ENCODE measurements around the gene TM4SF1. TPM values are rescaled to one million over a fixed set of nuclear protein-coding genes. Genes with fewer than 3 reads are reported as not detected.

TM4SF1 gene
- total RNA-seq, 4 donors from 2014 or later: 80.4 to 96.4 (median 83.6) TPM

DNA sequence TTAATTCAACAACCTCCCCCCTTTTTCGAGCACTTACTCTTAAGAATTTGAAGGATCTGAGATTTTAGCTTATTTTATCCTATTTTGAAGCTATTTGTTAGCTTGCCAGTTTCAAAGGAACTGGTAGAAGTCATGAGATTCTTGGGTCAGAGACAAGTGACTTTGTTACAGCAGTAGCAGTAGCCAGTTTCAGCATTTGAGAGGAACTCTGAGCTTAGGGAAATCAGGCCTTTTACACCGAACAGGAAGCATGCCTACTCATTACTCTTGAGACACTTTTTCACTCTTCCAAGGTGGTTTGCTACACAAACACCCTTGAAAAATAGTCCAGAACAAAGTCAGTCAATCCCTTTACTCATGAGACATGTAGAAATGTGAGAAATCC is 24.5 kb upstream of the TM4SF1 start:
- Histone ChIP-seq H3K27me3 (no peaks in the 10 kb centered on the region), H3K36me3 (no peaks in the 10 kb centered on the region), H3K27ac (no peak overlapping the region), H3K4me3 (no peak overlapping the region), H3K9me3 (no peaks in the 10 kb centered on the region), H3K4me1 (no peaks in the 10 kb centered on the region)
- 87% methylated on average over 2 of the region's 2 CpGs for WGBS
- DNase-seq (ENCODE audit: low spot score in 2 of 2): no peak
- TF ChIP-seq, protein P1, sequence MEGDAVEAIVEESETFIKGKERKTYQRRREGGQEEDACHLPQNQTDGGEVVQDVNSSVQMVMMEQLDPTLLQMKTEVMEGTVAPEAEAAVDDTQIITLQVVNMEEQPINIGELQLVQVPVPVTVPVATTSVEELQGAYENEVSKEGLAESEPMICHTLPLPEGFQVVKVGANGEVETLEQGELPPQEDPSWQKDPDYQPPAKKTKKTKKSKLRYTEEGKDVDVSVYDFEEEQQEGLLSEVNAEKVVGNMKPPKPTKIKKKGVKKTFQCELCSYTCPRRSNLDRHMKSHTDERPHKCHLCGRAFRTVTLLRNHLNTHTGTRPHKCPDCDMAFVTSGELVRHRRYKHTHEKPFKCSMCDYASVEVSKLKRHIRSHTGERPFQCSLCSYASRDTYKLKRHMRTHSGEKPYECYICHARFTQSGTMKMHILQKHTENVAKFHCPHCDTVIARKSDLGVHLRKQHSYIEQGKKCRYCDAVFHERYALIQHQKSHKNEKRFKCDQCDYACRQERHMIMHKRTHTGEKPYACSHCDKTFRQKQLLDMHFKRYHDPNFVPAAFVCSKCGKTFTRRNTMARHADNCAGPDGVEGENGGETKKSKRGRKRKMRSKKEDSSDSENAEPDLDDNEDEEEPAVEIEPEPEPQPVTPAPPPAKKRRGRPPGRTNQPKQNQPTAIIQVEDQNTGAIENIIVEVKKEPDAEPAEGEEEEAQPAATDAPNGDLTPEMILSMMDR (IDR thresholded peaks at IDR 0.05): no peak
- no peak for TF ChIP-seq EP300 (IDR thresholded peaks at IDR 0.05)
- TF ChIP-seq POLR2A (IDR thresholded peaks at IDR 0.05): no peak
- TF ChIP-seq POLR2AphosphoS5 (IDR thresholded peaks at IDR 0.05): no peak

DNA sequence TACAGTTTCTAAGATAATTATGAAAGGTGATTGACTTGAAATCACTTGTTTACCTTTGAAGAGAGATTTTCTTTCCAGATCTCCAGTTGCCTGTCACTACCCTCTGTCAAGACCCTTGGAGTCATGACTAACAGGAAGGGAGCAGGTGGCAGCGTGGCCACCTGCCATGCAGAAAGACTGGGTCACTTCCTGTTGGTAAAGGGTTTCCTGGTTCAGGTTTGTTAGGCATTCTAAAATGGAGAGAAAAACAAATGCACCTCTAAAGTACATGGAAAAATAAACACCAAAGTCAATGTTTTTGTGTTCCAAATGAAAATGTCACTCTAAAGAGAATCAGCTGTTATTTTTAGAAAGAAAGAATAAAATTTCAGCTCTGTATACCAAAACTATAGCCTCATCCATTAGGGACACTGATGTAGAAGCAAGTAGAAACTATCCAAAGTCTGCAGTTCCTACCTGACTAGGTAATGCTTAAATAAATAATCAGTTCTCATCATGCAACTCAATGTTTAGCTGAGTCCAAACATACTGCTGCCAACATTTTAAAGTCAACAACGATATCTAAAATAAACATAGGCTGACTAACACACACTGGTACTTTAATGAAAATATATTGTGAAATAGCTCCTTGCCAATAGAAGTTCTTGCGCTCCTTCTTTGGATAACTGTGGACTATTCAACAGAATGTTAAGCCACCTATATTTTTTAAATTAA is 23.9 kb upstream of the TM4SF1 start:
- Histone ChIP-seq H3K27ac (no peak overlapping the region), H3K36me3 (no peaks in the 10 kb centered on the region), H3K9me3 (no peaks in the 10 kb centered on the region), H3K4me1 (no peaks in the 10 kb centered on the region), H3K4me3 (no peak overlapping the region), H3K27me3 (no peaks in the 10 kb centered on the region)
- TF ChIP-seq EP300 (IDR thresholded peaks at IDR 0.05): no peak
- TF ChIP-seq POLR2AphosphoS5 (IDR thresholded peaks at IDR 0.05): no peak
- no peak for TF ChIP-seq POLR2A (IDR thresholded peaks at IDR 0.05)
- TF ChIP-seq, protein P1 (IDR thresholded peaks at IDR 0.05): no peak
- DNase-seq (ENCODE audit: low spot score in 2 of 2): no peak
- 62% methylated on average over 3 of the region's 3 CpGs for WGBS

DNA sequence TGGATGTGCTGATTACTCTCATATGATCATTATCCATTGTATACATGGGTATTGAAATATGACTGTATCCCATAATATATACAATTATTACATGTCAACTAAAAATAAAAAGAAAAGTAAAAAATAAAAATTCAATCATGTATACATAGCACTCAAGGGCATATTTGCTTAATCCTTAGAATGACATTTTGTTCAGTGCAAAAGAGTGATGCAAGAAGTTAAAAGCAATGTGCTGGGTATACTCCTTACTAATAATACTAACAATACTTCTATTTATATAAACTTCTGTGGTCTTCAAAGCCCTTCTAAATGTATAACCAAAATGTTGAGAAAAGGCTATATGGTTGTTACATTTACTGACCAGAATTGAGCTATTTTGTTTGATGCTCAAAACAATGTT is 23.2 kb upstream of the TM4SF1 start:
- no peak for DNase-seq (ENCODE audit: low spot score in 2 of 2)
- TF ChIP-seq POLR2A (IDR thresholded peaks at IDR 0.05): no peak
- TF ChIP-seq, protein P1 (IDR thresholded peaks at IDR 0.05): no peak
- no peak for TF ChIP-seq EP300 (IDR thresholded peaks at IDR 0.05)
- no peak for TF ChIP-seq POLR2AphosphoS5 (IDR thresholded peaks at IDR 0.05)
- peaks cover 3% of the 10 kb centered on the region for H3K4me1 ChIP-seq
- H3K27me3 ChIP-seq: no peaks in the 10 kb centered on the region
- no peak overlapping the region for H3K4me3 ChIP-seq
- H3K36me3 ChIP-seq: no peaks in the 10 kb centered on the region
- no peaks in the 10 kb centered on the region for H3K9me3 ChIP-seq
- no peak overlapping the region for H3K27ac ChIP-seq

DNA sequence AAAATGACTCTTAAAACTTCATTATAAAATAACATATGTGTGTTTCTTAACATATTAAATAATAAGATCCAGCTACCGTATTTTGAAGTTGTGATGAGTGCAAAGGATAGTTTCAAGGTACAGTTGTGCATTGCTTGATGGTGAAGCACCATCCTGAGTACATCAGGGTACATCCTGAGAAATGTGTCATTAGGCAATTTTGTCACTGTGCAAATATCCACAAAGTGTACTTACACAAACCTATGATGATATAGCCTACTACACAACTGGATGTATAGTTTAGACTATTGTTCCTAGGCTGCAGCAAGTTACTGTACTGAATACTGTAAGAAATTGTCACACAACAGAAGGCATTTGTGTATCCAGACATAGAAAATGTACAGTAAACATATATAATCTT is 20.8 kb upstream of the TM4SF1 start:
- 95% methylated on average over 1 of the region's 1 CpG for WGBS
- no peaks in the 10 kb centered on the region for H3K9me3 ChIP-seq
- no peak overlapping the region for H3K27ac ChIP-seq
- no peaks in the 10 kb centered on the region for H3K36me3 ChIP-seq
- DNase-seq (ENCODE audit: low spot score in 2 of 2): no peak
- no peak overlapping the region for H3K4me3 ChIP-seq
- TF ChIP-seq, protein P1 (IDR thresholded peaks at IDR 0.05): no peak
- TF ChIP-seq POLR2A (IDR thresholded peaks at IDR 0.05) (no peak), EP300 (IDR thresholded peaks at IDR 0.05) (no peak), POLR2AphosphoS5 (IDR thresholded peaks at IDR 0.05) (no peak)
- H3K4me1 ChIP-seq: peaks cover 14% of the 10 kb centered on the region
- H3K27me3 ChIP-seq: no peaks in the 10 kb centered on the region

DNA sequence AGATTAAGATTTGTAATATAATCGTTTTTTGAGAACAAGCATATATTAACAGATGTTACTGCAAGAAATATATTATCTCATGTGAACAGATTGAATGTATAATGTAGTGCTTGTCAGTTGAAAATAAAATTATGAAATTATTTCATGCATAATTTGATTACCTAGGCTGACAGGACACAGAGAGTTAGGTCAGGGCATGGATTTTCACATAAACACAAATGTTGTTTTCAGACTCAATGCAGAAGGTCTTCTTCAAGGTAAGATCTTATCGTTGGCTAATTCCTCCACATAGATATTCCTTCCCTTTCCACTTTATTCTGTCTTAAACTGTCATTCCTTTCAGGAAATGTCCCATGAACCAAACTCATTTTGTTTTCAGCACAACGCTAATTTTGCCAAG is 20.1 kb upstream of the TM4SF1 start:
- Histone ChIP-seq H3K27me3 (no peaks in the 10 kb centered on the region), H3K9me3 (no peaks in the 10 kb centered on the region), H3K4me1 (peaks cover 17% of the 10 kb centered on the region), H3K27ac (no peak overlapping the region), H3K36me3 (no peaks in the 10 kb centered on the region), H3K4me3 (no peak overlapping the region)
- no peak for DNase-seq (ENCODE audit: low spot score in 2 of 2)
- 77% methylated on average over 3 of the region's 3 CpGs for WGBS
- TF ChIP-seq POLR2A (IDR thresholded peaks at IDR 0.05) (no peak), EP300 (IDR thresholded peaks at IDR 0.05) (no peak), POLR2AphosphoS5 (IDR thresholded peaks at IDR 0.05) (no peak)
- TF ChIP-seq, protein P1 (IDR thresholded peaks at IDR 0.05): no peak

Data from suprapubic skin (tissue), 4 donors.